ENCODE data around the gene RBBP8NL. TPM values are rescaled to one million over a fixed set of nuclear protein-coding genes. Genes with fewer than 3 reads are reported as not detected.

The RBBP8NL gene
- polyA plus RNA-seq, 1 donor (not counting 4 experiments of a cell fraction or from before 2014, with no cell fraction given) = 0.13 TPM

GRCh38 chr20:62425281-62426058, 1.9 kb downstream of the RBBP8NL start:
- peaks cover 3% of the 10 kb centered on the region for H4K20me1 ChIP-seq (ENCODE audit: control insufficient read depth, extremely low read depth, insufficient read depth, low read length)
- no peaks in the 10 kb centered on the region for H3K36me3 ChIP-seq (ENCODE audit: control insufficient read depth in 2 of 2, extremely low read depth in 1 of 2, insufficient read depth in 2 of 2, low read length in 2 of 2)
- no peak overlapping the region for H2AFZ ChIP-seq (ENCODE audit: control insufficient read depth, low read length)
- no peaks in the 10 kb centered on the region for H3K9me3 ChIP-seq (ENCODE audit: control insufficient read depth, low read depth, low read length)
- peaks cover 21% of the 10 kb centered on the region for H3K27me3 ChIP-seq (ENCODE audit: control insufficient read depth, extremely low read depth, insufficient read depth, low read length)
- H3K4me3 ChIP-seq (ENCODE audit: control insufficient read depth in 2 of 3, extremely low read depth in 1 of 3, insufficient read depth in 2 of 3, low read depth in 1 of 3, low read length in 3 of 3) = no peak overlapping the region
- H3K79me2 ChIP-seq (ENCODE audit: control insufficient read depth, insufficient read depth, low read length) = no peaks in the 10 kb centered on the region
- FAIRE-seq = no peak
- H3K9ac ChIP-seq (ENCODE audit: control insufficient read depth, extremely low read depth, insufficient read depth, low read length) = no peak overlapping the region
- no peak for TF ChIP-seq CTCF (optimal IDR thresholded peaks at IDR 0.05 in 1 of 3, IDR thresholded peaks at IDR 0.05 in 1 of 3, conservative IDR thresholded peaks at IDR 0.05 in 1 of 3; ENCODE audit: extremely low read depth in 1 of 3, insufficient read depth in 2 of 3, low read length in 3 of 3)
- H3K27ac ChIP-seq (ENCODE audit: control insufficient read depth, insufficient read depth, low read length) = no peak overlapping the region
- no peak overlapping the region for H3K4me2 ChIP-seq (ENCODE audit: control insufficient read depth, extremely low read depth, insufficient read depth, low read depth, low read length)
- H3K4me1 ChIP-seq (ENCODE audit: control insufficient read depth, extremely low read depth, insufficient read depth, low read length) = peaks cover 12% of the 10 kb centered on the region
- no peaks in the 10 kb centered on the region for H3K9me1 ChIP-seq (ENCODE audit: control insufficient read depth, extremely low read depth, insufficient read depth, low read length)
- dilution Hi-C loops (cut with MboI; ENCODE audit: extremely low pct_ligation_motif_present, low sequenced_read_pairs) = loop anchor here (25.0 kb wide), 1 partner anchor 112 kb away; no protein-coding TSS in a partner anchor
- no peak for DNase-seq (ENCODE audit: low read depth, low spot score)

- Histone ChIP-seq H3K4me3 (ENCODE audit: control insufficient read depth in 2 of 3, extremely low read depth in 1 of 3, insufficient read depth in 2 of 3, low read depth in 1 of 3, low read length in 3 of 3) (no peak overlapping the region), H3K4me2 (ENCODE audit: control insufficient read depth, extremely low read depth, insufficient read depth, low read depth, low read length) (no peak overlapping the region), H3K4me1 (ENCODE audit: control insufficient read depth, extremely low read depth, insufficient read depth, low read length) (peaks cover 12% of the 10 kb centered on the region), H4K20me1 (ENCODE audit: control insufficient read depth, extremely low read depth, insufficient read depth, low read length) (peaks cover 3% of the 10 kb centered on the region), H3K9me3 (ENCODE audit: control insufficient read depth, low read depth, low read length) (no peaks in the 10 kb centered on the region), H3K27ac (ENCODE audit: control insufficient read depth, insufficient read depth, low read length) (no peak overlapping the region), H3K9me1 (ENCODE audit: control insufficient read depth, extremely low read depth, insufficient read depth, low read length) (no peaks in the 10 kb centered on the region), H3K79me2 (ENCODE audit: control insufficient read depth, insufficient read depth, low read length) (no peaks in the 10 kb centered on the region), H3K9ac (ENCODE audit: control insufficient read depth, extremely low read depth, insufficient read depth, low read length) (no peak overlapping the region), H3K36me3 (ENCODE audit: control insufficient read depth in 2 of 2, extremely low read depth in 1 of 2, insufficient read depth in 2 of 2, low read length in 2 of 2) (no peaks in the 10 kb centered on the region), H3K27me3 (ENCODE audit: control insufficient read depth, extremely low read depth, insufficient read depth, low read length) (peaks cover 28% of the 10 kb centered on the region), H2AFZ (ENCODE audit: control insufficient read depth, low read length) (no peak overlapping the region)
- DNase-seq (ENCODE audit: low read depth, low spot score) (no peak), FAIRE-seq (no peak)
- dilution Hi-C loops (cut with MboI; ENCODE audit: extremely low pct_ligation_motif_present, low sequenced_read_pairs) = loop anchor here (25.0 kb wide), 1 partner anchor 113 kb away; no protein-coding TSS in a partner anchor
- no peak for TF ChIP-seq EZH2 (IDR thresholded peaks at IDR 0.05; ENCODE audit: low read length)
- TF ChIP-seq CTCF (optimal IDR thresholded peaks at IDR 0.05 in 1 of 3, IDR thresholded peaks at IDR 0.05 in 1 of 3, conservative IDR thresholded peaks at IDR 0.05 in 1 of 3; ENCODE audit: extremely low read depth in 1 of 3, insufficient read depth in 2 of 3, low read length in 3 of 3) = no peak
Measured at GRCh38 chr20:62424249-62425107, 2.9 kb downstream of the RBBP8NL start.
